MM.1S (cell line): ENCODE results near the gene CHKB.

Experiments
- DNase-seq: peaks from one replicate; pipeline ENCODE4 v3.0.0-alpha.2; 2015
- H2AFZ ChIP-seq: fragments of 300-600 bp; sonication (generic); 2 replicates; pipeline ENCODE4 v1.6.0; 2016; ENCODE audit warnings: antibody characterized with exemption, low read length
- H3F3A ChIP-seq: fragments of 300-600 bp; sonication (generic); 2 replicates; pipeline ENCODE4 v1.6.1; 2016; ENCODE audit warnings: mild to moderate bottlenecking, antibody characterized with exemption, low read length, moderate library complexity, mixed read lengths; ENCODE audit not compliant: insufficient read depth
- H3K27ac ChIP-seq: fragments of 300-600 bp; sonication (generic); 2 replicates; pipeline ENCODE4 v1.5.1; 2016; ENCODE audit warnings: mild to moderate bottlenecking, low read length
- H3K27me3 ChIP-seq: fragments of 300-600 bp; sonication (generic); replicated peaks from 2 replicates; pipeline ENCODE4 v1.6.0; 2016; ENCODE audit warnings: low read length; ENCODE audit not compliant: insufficient read depth
- H3K36me3 ChIP-seq: fragments of 300-600 bp; sonication (generic); replicated peaks from 2 replicates; pipeline ENCODE4 v1.6.1; 2016; ENCODE audit warnings: mild to moderate bottlenecking, low read length, mixed read lengths; ENCODE audit not compliant: insufficient read depth
- H3K4me1 ChIP-seq: fragments of 300-600 bp; sonication (generic); 2 replicates; pipeline ENCODE4 v1.6.1; 2016; ENCODE audit warnings: low read length, mixed read lengths
- H3K4me2 ChIP-seq: fragments of 300-600 bp; sonication (generic); 2 replicates; pipeline ENCODE4 v1.6.0; 2016; ENCODE audit warnings: low read depth, low read length
- H3K4me3 ChIP-seq: fragments of 300-600 bp; sonication (generic); 2 replicates; pipeline ENCODE4 v1.5.1; 2016; ENCODE audit warnings: low read length, mixed read lengths
- H3K79me2 ChIP-seq: fragments of 300-600 bp; sonication (generic); 2 replicates; pipeline ENCODE4 v1.6.1; 2016; ENCODE audit warnings: mixed run types, low read length, mixed read lengths
- H3K9ac ChIP-seq: fragments of 300-600 bp; sonication (generic); 2 replicates; pipeline ENCODE4 v1.6.1; 2016; ENCODE audit warnings: low read length, mixed read lengths
- H3K9me2 ChIP-seq: fragments of 300-600 bp; sonication (generic); replicated peaks from 2 replicates; pipeline ENCODE4 v1.6.1; 2016; ENCODE audit warnings: mild to moderate bottlenecking, low read length, mixed read lengths; ENCODE audit not compliant: insufficient read depth
- H3K9me3 ChIP-seq: fragments of 300-600 bp; sonication (generic); replicated peaks from 2 replicates; pipeline ENCODE4 v1.6.1; 2016; ENCODE audit warnings: mild to moderate bottlenecking, low read length, mixed read lengths; ENCODE audit not compliant: insufficient read depth
- H4K20me1 ChIP-seq: fragments of 300-600 bp; sonication (generic); 2 replicates; pipeline ENCODE4 v1.6.1; 2016; ENCODE audit warnings: mild to moderate bottlenecking, low read length, moderate library complexity, mixed read lengths; ENCODE audit not compliant: insufficient read depth
- CTCF ChIP-seq: fragments of 300-600 bp; sonication (generic); IDR thresholded peaks from 2 replicates; pipeline ENCODE4 v1.5.1; 2016; ENCODE audit warnings: antibody characterized with exemption, low read length, mixed read lengths
- EZH2 ChIP-seq: fragments of 300-600 bp; sonication (generic); optimal IDR thresholded peaks from 2 replicates; pipeline ENCODE3; 2017; ENCODE audit warnings: low read depth, mild to moderate bottlenecking, antibody characterized with exemption, low read length, mixed read lengths
- EZH2phosphoT487 ChIP-seq: fragments of 300-600 bp; sonication (generic); IDR thresholded peaks from 2 replicates; pipeline ENCODE4 v1.6.1; 2018; ENCODE audit warnings: antibody characterized with exemption, low read length

The CHKB gene

GRCh38 chr22:50562523-50563412, 19.9 kb downstream of the CHKB start, which contains the start of gene SYCE3:
SYCE3 (minus strand) TSS chr22:50562919; CDS start chr22:50556405, 6,514 bp downstream.
- H2AFZ ChIP-seq: peak within 1 kb of the TSS; percentile 99

GRCh38 chr22:50561401-50562358, 21.0 kb downstream of the CHKB start:
- no peaks in the 10 kb centered on the region for H3K9me3 ChIP-seq
- TF ChIP-seq CTCF: no peak
- TF ChIP-seq EZH2: no peak
- TF ChIP-seq EZH2phosphoT487: no peak
- H3F3A ChIP-seq: no peaks in the 10 kb centered on the region
- H3K4me1 ChIP-seq: no peaks in the 10 kb centered on the region
- H4K20me1 ChIP-seq: no peaks in the 10 kb centered on the region
- H2AFZ ChIP-seq: no peak overlapping the region
- no peak for DNase-seq
- H3K27me3 ChIP-seq: peaks cover 20% of the 10 kb centered on the region
- H3K9me2 ChIP-seq: no peaks in the 10 kb centered on the region
- no peak overlapping the region for H3K9ac ChIP-seq
- H3K27ac ChIP-seq: no peak overlapping the region
- H3K4me3 ChIP-seq: no peak overlapping the region
- H3K4me2 ChIP-seq: no peak overlapping the region
- no peaks in the 10 kb centered on the region for H3K36me3 ChIP-seq
- H3K79me2 ChIP-seq: no peaks in the 10 kb centered on the region

More at GRCh38 chr22:50562523-50563412, 19.9 kb downstream of the CHKB start, which contains the start of gene SYCE3:
- DNase-seq: peak; percentile 96
- Histone ChIP-seq H3K4me2 (peak within 1 kb of the TSS; percentile 100), H3K79me2 (no peaks in the 10 kb centered on the region), H3K9me2 (no peaks in the 10 kb centered on the region), H3K4me3 (peak within 1 kb of the TSS; percentile 75), H3F3A (no peaks in the 10 kb centered on the region), H3K9me3 (no peaks in the 10 kb centered on the region), H4K20me1 (no peaks in the 10 kb centered on the region), H3K36me3 (no peaks in the 10 kb centered on the region), H3K27me3 (peaks cover 20% of the 10 kb centered on the region), H3K27ac (no peak within 1 kb of the TSS), H3K9ac (peak within 1 kb of the TSS; percentile 43; the same call in 1 of the 2 replicates), H3K4me1 (no peaks in the 10 kb centered on the region)
- TF ChIP-seq CTCF: peak; percentile 79
- TF ChIP-seq EZH2: no peak
- no peak for TF ChIP-seq EZH2phosphoT487

GRCh38 chr22:50560034-50560433, 22.6 kb downstream of the CHKB start:
- no peaks in the 10 kb centered on the region for H3K4me1 ChIP-seq
- no peaks in the 10 kb centered on the region for H3K9me3 ChIP-seq
- peaks cover 18% of the 10 kb centered on the region for H3K27me3 ChIP-seq

More at GRCh38 chr22:50560034-50560433, 22.6 kb downstream of the CHKB start:
- Histone ChIP-seq H3K4me2 (no peak overlapping the region), H3K9me2 (no peaks in the 10 kb centered on the region), H4K20me1 (no peaks in the 10 kb centered on the region), H3K27ac (no peak overlapping the region), H3F3A (no peaks in the 10 kb centered on the region), H3K9ac (no peak overlapping the region), H3K36me3 (no peaks in the 10 kb centered on the region), H3K79me2 (no peaks in the 10 kb centered on the region), H3K4me3 (no peak overlapping the region), H2AFZ (no peak overlapping the region)
- DNase-seq: no peak
- no peak for TF ChIP-seq CTCF
- no peak for TF ChIP-seq EZH2
- no peak for TF ChIP-seq EZH2phosphoT487
